HUDEP-2 (cell line): Measurements from ENCODE around the gene RABGAP1L.

ENCODE experiments used
- DNase-seq, 76 experiments: peaks; one replicate each; lab custom pipeline; 2025; ENCODE audit not compliant: unreplicated experiment in 76 of 76; lab: John Stamatoyannopoulos, UW

The RABGAP1L gene

DNA sequence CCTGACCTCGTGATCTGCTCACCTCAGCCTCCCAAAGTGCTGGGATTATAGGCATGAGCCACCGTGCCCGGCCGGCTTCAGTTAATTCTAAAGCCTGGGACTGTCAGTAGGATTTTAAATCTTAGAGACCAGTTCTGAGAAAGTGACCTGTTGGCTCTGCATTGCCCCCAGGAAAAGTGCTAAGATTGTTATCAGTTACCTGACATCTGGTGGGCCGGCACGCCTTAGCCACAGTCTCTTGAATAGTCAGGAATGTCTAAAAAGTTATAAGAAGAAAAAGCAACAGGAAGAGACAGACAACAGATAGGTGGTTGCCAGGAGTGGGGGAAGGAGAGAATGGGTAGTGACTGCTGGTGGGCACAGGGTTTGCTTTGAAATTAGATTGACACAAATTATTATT is 35.1 kb downstream of the RABGAP1L start:
- no peak for DNase-seq

DNA sequence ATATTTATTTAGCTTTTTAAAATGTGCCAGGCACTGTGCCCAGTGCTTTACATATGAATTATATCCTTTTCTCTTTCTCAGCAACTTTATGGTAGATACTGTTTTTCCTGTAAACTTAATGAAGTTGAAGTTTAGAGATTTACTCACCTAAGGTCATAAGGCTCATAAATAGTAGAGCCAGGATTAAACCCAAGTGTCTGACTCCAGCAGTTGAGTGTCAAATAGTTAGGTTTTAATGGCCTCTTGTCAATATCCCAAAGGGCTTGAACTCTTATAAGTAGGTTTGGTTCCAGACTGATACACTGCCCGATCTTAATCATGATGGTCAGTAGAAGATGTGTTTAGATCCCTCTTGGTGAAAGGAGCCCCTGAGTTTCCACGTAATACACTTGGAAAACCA is 37.8 kb downstream of the RABGAP1L start:
- DNase-seq: no peak

DNA sequence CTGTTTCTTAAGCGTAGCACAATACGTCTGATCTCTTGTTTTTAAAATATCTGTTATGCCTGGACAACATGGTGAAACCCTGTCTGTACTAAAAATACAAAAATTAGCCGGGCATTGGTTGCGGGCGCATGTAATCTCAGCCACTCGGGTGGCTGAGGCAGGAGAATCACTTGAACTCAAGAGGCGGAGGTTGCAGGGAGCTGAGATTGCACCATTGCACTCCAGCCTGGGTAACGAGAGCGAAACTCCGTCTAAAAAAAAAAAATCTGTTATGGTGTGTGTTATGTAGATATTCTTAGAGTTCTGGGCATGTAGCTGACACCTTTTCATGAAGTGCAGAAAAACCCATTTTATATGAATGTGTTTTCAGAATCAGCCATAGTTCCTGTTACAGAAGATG is 38.2 kb downstream of the RABGAP1L start:
- DNase-seq: no peak

DNA sequence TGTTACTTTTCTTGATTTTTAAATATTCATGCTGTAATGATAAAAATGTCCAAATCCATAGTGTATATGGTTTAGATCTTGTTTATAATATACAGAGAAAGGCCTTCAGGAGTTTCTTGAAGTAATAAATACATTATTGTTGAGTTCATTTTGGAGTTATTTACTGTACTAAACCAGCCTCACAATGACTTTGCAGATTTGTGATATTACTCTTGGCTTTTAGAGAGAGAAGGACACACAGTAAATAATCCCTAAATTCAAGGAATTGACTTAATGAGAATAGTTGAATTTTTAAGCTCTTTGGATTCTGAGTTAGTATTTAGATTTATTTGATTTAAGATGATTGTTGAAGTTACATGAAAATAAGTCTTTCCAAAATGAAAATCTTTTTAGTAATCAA is 38.9 kb downstream of the RABGAP1L start:
- DNase-seq: no peak

DNA sequence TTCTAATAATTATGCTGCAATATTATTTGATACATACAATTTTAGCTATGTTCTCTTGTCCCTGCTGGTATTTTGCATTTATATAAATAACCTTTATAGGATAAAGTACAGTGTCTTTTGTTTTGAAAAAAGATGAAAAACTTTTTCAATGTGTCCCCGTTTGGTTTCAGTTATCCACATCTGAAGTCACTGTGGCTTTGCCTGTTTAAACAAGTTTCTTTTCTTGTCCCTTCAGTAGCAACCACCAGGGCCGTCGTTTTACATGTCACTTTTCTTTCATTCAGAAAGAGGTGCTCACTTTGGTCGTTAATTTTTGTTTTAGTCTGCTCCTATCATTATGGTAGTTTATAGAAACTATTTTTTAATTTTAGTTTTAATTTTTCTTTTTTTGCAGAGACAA is 41.4 kb downstream of the RABGAP1L start:
- no peak for DNase-seq

DNA sequence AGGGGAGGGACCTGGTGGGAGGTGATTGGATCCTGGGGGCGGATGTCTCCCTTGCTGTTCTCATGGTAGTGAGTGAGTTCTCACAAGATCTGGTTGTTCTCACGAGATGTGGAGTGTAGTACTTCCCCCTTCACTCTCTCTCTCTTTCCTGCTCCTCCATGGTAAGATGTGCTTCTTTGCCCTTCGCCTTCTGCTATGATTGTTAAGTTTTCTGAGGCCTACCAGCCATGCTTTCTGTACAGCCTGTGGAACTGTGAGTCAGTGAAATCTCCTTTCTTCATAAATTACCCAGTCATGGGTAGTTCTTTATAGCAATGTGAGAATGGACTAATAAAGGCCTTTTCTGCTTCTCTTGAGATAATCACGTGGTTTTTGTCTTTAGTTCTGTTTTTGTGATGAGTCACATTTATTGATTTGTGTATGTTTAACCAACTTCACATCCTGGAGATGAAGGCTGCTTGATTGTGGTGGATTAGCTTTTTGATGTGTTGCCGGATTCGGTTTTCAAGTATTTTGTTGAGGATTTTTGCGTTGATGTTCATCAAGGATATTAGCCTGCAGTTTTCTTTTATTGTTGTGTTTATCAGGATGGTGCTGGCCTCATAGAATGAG is 45.5 kb downstream of the RABGAP1L start:
- no peak for DNase-seq

DNA sequence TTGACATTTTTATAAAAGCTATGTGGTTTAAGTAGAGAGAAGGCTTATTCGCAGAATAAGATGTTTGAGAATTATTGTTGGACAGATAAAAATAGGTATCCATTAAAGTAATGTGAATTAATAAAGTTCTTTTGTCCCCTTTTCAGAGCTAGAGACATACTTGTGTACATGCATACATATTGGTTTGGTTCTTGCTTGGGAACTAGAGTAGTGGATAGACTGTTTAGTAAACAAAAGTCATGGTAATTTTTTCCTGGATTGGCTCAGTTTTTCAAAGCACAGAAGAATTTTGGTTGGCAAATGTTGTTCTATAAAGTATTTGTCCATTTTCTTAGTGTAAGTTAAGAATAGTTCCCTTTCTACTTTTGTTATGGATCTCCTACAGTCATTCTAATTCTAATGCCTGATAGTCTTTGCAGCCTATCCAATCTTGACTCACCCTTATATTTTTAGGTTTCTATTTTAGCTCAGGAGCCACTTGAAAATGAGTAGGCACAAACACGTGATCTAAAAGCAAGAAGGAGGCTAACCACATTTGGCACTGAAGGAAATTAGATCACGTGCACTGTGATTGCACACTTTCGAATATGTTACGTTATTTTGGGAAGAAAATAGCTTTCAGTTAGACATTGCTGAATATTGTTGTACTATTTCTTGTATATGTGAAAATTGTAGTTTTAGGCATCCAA is 47.0 kb downstream of the RABGAP1L start:
- no peak for DNase-seq

DNA sequence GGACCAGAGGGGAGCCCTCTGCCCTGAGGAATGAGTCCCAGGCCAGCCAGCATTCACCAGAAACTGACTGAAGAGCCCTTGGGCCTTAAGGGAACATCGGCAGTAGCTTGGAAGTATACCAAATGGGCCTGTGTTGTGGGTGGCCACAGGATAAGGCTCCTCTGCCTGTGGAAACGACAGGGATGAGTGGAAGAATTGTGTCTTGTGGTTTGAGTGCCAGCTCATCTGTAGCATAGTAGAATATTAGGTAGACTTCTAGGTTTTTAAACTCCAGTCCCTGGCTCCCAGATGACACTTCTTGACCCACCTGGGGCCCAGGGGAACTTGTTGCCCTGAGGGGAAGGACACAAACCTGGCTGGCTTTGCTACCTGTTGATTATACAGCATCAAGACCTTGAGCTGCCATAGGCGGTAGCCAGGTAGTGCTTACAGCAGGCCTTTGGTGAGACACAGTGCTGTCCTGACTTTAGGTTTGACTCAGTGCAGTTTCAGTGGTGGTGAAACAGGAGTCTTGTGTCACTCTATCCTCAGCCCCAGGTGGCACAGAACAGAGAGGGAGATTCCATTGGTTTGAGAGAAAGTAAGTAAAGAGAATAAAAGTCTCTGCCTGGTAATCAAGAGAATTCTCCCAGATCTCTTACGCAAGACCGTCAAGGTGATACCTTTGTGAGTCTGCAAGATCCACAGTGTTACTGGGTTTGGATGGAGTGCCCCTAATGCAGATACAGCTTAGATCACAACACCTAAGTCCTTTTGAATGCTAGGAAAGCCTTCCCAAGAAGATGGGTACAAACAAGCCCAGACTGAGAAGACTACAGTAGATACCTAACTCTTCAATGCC is 50.2 kb downstream of the RABGAP1L start:
- no peak for DNase-seq

DNA sequence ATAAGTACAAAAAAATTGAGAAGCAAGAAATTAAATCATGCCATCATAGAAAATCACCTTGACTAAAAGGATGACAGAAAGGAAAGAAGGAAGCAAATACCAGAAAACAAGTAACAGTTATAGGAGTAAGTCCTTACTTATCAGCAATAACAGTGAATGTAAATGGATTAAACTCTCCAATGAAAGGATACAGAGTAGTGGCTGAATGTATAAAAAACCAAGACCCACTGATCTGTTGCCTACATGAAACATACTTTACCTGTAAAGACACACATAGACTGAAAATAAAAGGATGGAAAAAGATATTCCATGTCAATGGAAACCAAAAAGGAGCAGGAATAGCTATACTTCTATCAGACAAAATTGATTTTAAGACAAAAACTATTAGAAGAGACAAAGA is 52.2 kb downstream of the RABGAP1L start:
- DNase-seq: no peak

DNA sequence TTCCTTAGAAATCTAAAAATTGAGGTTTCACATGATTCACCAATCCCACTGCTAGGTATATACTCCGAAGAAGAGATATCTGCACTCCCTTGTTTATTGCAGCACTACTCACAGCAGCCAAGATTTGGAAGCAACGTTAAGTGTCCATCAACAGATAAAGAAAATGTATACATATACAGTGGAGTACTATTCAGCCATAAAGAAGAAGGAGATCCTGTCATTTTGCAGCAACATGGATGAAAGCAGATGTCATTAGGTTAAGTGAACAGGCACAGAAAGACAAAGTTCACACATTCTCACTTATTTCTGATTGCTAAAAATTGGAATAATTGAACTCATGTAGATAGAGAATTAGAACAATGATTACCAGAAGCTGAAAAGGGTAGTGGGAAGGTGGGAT is 56.4 kb downstream of the RABGAP1L start:
- DNase-seq: no peak

DNA sequence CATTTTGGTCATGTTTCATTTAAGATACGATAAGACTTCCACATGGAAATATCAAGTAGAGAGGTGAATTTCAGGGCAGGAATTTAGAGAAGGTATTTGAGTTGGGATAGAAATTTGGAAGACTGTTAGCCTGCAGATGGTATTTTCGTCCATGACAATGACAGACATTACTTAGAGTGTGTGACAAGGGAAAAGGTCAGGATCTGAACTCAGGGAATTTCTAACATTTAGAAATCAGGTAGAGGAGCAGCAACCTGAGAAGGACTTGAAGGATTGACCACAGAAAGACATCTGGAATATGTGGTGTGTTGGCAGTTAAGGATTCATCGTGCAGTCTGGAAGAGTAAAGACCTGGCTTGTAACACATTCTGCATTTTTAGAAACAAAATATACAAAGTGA is 57.9 kb downstream of the RABGAP1L start:
- DNase-seq: no peak

DNA sequence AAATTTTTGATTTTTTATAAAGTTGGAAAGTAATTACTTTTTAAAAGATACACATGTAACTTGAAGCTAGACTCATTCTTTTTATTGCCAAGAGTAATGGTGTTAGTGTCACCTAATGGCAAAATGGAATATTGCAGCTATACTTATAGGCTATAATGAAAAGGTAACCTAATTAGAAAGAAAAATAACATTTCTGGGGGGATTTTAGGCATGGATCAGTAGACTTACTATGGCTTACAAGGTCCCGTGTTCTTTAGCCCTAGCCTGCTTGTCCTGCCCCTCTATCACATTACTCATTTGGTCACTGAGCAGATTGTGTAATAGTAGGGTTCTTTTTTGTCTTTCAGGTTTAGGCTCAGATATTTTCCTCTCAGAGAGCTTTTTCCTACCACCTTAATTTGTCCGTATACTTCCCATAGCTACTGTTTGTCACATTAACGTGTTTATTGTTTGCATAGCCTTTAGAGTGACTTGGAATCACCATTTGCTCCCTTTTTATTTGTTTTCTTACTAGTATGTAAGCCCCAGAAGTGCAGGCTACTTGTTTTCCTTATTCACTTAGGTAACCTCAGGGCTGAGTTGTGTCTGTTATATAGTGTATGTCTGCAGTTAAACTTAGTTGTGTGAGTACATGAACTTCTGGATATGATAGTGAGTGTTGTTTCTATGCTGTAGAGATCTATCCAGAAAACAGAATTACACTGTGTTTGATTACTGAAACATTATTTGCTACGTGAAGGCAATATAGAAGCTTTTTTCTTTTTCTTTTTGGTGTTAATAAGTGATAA is 58.7 kb downstream of the RABGAP1L start:
- DNase-seq: peak in 20 of 76 experiments; percentile 5 to 49 (median 19)

DNA sequence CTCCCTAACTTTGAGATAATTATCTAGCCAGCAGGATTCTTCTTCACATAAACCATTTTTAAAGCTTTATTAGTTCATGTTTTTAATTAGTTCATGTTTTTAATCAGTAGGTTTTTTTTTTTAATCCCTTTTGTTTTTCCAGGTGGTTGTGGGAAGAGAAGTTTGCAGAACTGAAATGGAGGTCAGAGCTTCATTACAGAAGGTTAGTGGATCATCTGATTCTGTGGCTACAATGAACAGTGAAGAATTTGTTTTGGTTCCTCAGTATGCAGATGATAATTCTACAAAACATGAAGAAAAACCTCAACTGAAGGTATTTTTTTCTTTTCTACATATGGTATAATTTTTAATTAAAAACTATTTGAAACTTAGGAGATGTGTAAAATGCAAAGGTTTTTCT is 59.7 kb downstream of the RABGAP1L start:
- no peak for DNase-seq

DNA sequence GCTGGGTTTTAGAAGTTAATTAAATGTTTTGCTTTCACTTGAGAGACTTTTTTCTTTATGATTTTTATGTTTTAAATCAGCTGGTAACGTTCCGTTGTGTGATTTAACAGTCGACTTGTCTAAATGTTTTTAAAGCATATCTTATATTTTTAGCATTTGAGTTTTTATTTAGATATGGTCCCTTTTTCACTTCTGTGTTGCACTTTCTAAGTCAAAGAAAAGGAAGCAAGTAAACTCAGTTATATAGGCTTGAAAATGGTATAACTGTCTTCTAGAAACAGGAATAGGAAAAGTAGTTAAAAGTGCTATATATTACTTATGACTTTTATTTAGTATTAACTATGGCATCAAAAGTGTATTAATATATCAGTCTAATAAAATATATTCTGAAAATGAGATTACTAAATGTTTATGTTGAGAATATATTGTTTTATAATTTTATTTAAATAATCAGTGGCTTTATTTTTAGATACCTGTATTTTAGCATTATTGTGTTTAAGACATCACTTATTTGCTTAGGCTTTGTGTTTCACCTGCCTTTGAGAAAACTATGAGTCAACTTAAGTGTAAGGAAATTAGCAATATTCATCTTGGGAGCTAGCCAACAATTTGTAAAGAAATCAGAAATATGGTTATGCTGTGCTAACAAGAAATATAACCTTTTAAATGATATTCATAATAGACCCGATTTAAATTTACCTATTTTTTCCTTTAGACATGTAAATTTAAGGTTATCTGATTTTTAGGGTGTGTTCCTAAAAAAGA is 60.5 kb downstream of the RABGAP1L start:
- no peak for DNase-seq

DNA sequence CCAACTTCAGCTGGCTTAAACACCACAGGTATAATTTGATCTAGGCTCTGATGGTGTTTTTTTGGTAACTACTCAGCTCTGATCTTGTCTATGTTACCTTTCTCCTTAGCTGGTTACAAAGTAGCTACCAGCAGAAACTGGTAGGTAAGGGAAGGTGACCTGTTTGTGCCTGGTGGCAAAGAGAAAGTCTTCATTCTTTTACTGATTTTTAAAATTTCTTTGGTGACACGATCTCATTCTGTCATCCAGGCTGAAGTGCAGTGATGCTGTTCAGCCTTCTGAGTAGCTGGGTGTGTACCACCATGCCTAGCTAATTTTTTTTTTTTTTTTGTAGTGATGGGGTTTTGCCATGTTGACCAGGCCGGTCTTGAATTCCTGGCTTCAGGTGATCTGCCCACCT is 62.4 kb downstream of the RABGAP1L start:
- DNase-seq: no peak

DNA sequence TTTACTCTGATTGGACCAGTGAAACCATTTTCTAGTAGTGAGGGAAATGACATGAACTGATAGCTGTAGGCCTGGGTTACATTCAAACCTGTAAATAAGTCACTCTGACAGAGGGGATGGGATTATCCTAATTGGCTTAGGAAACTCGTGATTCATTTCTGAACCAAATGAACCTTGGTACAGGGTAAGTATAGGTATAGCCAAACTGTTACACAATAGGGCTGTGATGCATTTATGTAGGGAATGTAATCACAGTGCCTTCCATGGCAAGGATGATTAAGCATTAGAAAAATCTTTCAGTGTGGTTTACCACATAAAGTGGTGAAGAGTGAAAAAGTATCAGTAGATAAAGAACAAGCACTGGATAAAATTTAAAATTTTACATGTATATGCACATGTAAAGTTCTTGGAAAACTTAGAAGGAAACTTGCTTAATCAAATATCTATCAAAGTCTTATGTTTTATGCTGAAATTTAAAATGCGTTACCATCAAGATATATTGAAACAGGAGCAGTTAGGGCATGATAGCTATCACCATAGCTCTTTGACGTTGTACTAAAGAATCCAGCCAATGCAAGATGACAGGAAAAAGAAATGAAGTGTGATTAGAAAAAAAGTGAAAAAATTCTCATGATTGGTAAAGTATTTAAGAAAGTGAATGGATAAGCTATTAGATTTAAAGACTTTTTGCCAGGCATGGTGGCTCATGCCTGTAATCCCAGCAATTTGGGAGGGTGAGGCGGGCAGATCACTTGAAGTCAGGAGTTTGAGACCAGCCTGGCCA is 63.0 kb downstream of the RABGAP1L start:
- DNase-seq: no peak

DNA sequence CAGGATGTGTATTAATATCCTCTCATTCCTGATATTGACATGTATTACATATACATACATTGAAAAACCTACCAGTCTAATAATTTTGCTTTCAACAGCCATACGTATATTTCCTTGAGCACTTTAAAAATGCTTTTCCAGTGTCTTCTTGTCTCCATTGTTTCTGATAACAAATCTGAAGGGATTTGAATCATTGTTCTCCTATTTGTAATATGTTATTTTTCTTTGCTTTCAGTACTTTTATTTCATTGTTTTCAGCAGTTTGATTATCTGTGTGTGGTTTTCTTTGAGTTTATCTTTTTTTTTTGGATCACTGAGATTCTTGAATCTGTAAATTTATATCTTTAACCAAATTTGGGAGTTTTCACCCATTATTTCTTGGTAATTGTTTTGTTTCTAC is 65.3 kb downstream of the RABGAP1L start:
- no peak for DNase-seq

DNA sequence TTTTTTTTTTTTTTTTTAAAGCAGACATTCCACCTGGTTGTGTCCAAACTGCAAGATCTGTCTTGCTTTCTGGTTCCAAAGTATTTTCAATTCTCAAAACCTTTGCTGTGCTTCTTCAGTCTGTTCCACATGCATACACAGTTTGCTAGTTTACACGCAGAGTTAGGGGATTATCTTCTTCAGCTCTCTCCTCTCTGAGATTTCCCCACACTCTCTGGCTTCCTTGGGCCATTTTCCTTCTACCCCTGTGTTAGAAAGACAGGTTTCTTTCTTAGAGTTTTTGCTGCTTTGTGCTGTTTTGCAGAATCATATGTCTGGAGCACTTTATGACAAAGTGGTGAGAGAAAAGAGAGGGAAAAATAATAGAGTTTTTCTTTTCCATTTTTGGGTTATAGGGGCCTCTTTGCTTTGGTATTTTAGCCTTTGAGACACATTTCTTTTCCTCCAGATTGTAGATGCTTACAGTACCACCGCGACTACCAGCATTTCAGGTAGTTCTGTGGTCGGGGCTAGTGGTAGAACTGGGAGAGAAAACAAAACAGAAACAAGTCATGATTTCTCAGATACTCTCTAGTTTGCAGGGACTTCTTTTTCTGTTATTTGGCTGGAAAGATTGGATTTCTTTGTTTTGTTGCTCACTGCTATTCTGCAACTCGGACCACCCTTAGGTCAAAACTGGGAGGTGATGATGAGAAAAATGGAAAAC is 66.3 kb downstream of the RABGAP1L start:
- no peak for DNase-seq

DNA sequence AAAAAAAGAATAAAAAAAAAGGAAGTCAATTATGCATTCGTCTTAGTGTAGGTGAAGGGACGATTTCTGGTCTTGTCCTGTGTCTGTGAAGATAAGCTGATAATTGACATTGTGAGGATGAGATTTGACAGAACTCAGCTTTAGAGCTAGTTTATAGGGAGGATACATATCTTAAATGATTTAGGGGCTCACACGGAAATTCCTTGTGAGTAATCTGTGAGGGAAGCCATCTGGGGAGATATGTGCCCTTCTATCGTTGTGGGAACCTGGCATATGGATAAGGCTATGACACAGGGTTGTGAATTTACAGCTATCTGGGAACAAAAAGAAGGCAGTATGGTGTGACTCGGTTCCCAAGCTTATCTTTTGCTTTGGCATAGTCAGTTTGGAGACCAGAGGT is 71.1 kb downstream of the RABGAP1L start:
- DNase-seq: peak in 6 of 76 experiments; percentile 4 to 21 (median 8)
